VCaP (cell line): Measurements from ENCODE around the gene CTNND2.

Experiments used
- H3K27ac ChIP-seq: fragments of 450-650 bp; 2 replicates; pipeline ENCODE4 v1.5.1; 2017
- CTCF ChIP-seq: fragments of 450-650 bp; conservative IDR thresholded peaks from 2 replicates; pipeline ENCODE4 v1.5.1; 2017; ENCODE audit warnings: mild to moderate bottlenecking, moderate library complexity

The CTNND2 gene

GRCh38 chr5:11785771-11786352 is 118.4 kb downstream of the CTNND2 start:
- no peak for TF ChIP-seq CTCF

DNA sequence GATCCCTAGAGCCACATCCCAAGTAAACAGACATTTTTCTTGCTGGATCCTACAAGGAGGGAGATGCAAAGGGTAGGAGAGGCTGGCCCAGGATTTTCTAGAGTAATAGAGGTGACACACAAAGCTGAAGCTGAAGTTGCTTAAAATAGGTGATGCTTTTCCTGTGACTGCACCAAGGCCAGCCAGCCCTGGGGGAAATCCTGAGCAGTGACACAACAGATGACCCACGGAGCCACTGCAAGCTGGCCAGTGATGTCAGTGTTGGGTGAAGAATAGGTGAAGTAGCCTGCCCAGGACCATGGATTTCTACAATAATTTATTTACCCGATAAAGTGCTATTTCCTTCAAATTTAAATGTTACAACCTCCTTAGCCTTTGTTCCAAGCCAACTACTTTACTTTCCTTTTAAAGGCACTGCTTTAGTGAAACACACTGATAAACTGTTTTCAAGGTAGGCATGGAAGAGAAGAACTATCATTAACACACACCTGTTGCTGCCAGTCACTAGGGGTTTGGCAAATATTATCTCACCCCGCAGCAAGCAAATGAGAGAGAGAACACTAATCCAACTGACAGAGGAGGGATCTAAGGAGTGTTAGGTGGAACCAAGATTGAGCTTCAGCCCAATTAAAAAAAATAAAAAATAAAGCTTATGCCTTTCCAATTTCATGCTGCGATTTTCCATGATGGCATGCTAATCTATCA is 123.5 kb downstream of the CTNND2 start:
- TF ChIP-seq CTCF = no peak
- no peak overlapping the region for H3K27ac ChIP-seq

More at GRCh38 chr5:11785771-11786352, 118.4 kb downstream of the CTNND2 start:
- H3K27ac ChIP-seq = no peak overlapping the region

- no peak for TF ChIP-seq CTCF
Observed at GRCh38 chr5:11777096-11777495, 127.2 kb downstream of the CTNND2 start.

GRCh38 chr5:11770310-11770709 is 133.9 kb downstream of the CTNND2 start:
- no peak for TF ChIP-seq CTCF
- H3K27ac ChIP-seq = no peak overlapping the region

More at GRCh38 chr5:11777096-11777495, 127.2 kb downstream of the CTNND2 start:
- no peak overlapping the region for H3K27ac ChIP-seq

- H3K27ac ChIP-seq = no peak overlapping the region
- no peak for TF ChIP-seq CTCF
Observed at GRCh38 chr5:11760934-11761603, 143.2 kb downstream of the CTNND2 start.

DNA sequence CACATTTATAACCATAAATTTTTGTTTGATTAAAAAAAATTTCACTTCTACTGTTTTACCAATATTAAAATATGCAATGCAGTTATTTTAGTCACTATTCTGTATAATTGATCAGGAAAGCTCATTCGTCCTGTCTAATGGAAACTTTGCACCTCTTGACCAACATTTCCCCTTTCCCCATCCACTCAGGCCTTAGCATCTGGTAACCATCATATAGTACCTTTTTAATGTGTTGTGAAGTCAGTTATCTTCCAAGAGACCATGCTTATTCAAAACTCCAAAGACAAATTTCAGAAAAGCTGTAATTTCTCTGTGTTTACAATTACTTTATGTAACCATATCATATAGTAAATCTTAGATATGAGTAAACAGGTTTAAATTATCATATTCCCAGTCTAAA is 145.9 kb downstream of the CTNND2 start:
- TF ChIP-seq CTCF = no peak
- H3K27ac ChIP-seq = no peak overlapping the region

- no peak for TF ChIP-seq CTCF
- H3K27ac ChIP-seq = no peak overlapping the region
Observed at GRCh38 chr5:11757661-11758060, 146.6 kb downstream of the CTNND2 start.
